Right forelimb (tissue), 1 donor: ENCODE results near the gene MAS1.
"Not testable (repeated sequence)": the region's sequence is repeated elsewhere in the genome, so short reads cannot be mapped to it uniquely, and the experiment has no call there.

Experiments
- DNase-seq: peaks from one replicate; pipeline ENCODE4 v3.0.0-alpha.2; 2018

MAS1 gene

GRCh38 chr6:159890792-159891191 is at the start of gene MAS1:
Gene MAS1, plus strand, starts transcription at chr6:159890988. Its CDS starts 15,968 bp downstream, at chr6:159906956.
- no peak for DNase-seq

- DNase-seq: no peak
These were observed 48.8 kb upstream of the MAS1 start for GRCh38 chr6:159842035-159842434.

- no peak for DNase-seq
These were observed 45.8 kb upstream of the MAS1 start for GRCh38 chr6:159844737-159845645.

GRCh38 chr6:159848552-159848951 is 42.2 kb upstream of the MAS1 start:
- not testable (repeated sequence) for DNase-seq

GRCh38 chr6:159849851-159850250 is 40.9 kb upstream of the MAS1 start:
- not testable (repeated sequence) for DNase-seq

GRCh38 chr6:159852877-159853276 is 37.9 kb upstream of the MAS1 start:
- no peak for DNase-seq

- no peak for DNase-seq
These were observed 37.0 kb upstream of the MAS1 start for GRCh38 chr6:159853754-159854153.

GRCh38 chr6:159854959-159855358 is 35.8 kb upstream of the MAS1 start:
- DNase-seq: no peak

GRCh38 chr6:159858259-159858658 is 32.5 kb upstream of the MAS1 start:
- no peak for DNase-seq

GRCh38 chr6:159860482-159860881 is 30.3 kb upstream of the MAS1 start:
- DNase-seq: no peak

GRCh38 chr6:159862103-159862502 is 28.7 kb upstream of the MAS1 start:
- DNase-seq: no peak

GRCh38 chr6:159863341-159863740 is 27.4 kb upstream of the MAS1 start:
- peak; percentile 64 for DNase-seq

GRCh38 chr6:159865226-159865920 is 25.4 kb upstream of the MAS1 start:
- no peak for DNase-seq

- no peak for DNase-seq
These were observed 24.2 kb upstream of the MAS1 start for GRCh38 chr6:159866286-159867247.

- DNase-seq: no peak
These were observed 19.5 kb upstream of the MAS1 start for GRCh38 chr6:159871241-159871640.

GRCh38 chr6:159871906-159872305 is 18.9 kb upstream of the MAS1 start:
- no peak for DNase-seq

GRCh38 chr6:159874435-159874834 is 16.4 kb upstream of the MAS1 start:
- peak; percentile 54 for DNase-seq

- no peak for DNase-seq
These were observed 15.6 kb upstream of the MAS1 start for GRCh38 chr6:159875194-159875593.

GRCh38 chr6:159876242-159876641 is 14.5 kb upstream of the MAS1 start:
- no peak for DNase-seq

GRCh38 chr6:159877256-159877808 is 13.5 kb upstream of the MAS1 start:
- DNase-seq: no peak

GRCh38 chr6:159878341-159878740 is 12.4 kb upstream of the MAS1 start:
- DNase-seq: no peak

GRCh38 chr6:159879856-159880255 is 10.9 kb upstream of the MAS1 start:
- DNase-seq: no peak
